Adrenal gland (tissue), 5 donors: Measurements from ENCODE around the gene STEAP1B.

Experiments used
- CTCF ChIP-seq, 6 experiments: fragments of 450-650 bp in 4 of 6; fragments of 200-600 bp in 2 of 6; sonication (generic) in 1 of 6; IDR thresholded peaks; 1 replicate in 5 of 6; 2 replicates in 1 of 6; pipeline versions ENCODE4 v1.5.1 to v1.8.0; 2016 to 2021; ENCODE audit warnings: antibody characterized with exemption in 6 of 6, mild to moderate bottlenecking in 2 of 6, moderate library complexity in 1 of 6
- POLR2A ChIP-seq, 2 donors: fragments of 450-650 bp; IDR thresholded peaks; one replicate each; pipeline ENCODE4 v1.6.1; 2017; ENCODE audit warnings: antibody characterized with exemption in 2 of 2, mild to moderate bottlenecking in 2 of 2, moderate library complexity in 1 of 2
- donor health status: DM: no; HTN: no; CAD: no.

DNA sequence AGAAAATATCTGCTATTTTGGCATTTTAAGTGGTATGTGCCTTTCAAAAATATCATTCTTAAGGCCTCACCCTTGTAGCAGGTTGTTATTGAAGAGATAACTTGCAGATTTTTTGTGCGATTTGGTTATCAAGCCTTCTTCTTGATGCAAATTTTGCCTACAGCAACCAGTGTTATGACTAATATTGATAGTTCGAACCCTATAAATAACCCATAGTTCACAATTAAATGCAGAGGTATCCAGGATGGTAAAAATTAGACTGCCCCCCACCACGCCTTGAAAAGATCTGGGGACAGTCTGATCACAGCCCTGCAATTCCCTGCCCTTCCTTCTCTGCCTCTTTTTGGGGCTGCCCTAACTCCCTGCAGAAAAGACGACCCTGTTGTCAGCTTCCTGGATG, 114.7 kb downstream of the STEAP1B start:
- TF ChIP-seq CTCF (IDR thresholded peaks at IDR 0.05) (no peak), POLR2A (IDR thresholded peaks at IDR 0.05) (no peak)
